Omental fat pad (tissue), 4 donors: ENCODE results near the gene AOPEP. TPM values are rescaled to one million over a fixed set of nuclear protein-coding genes. Genes with fewer than 3 reads are reported as not detected.
A peak's percentile ranks its signal among the peaks of the same experiment; 100 is the strongest.

Experiments
- ATAC-seq: fragments of 150-250 bp; one replicate; pipeline ENCODE4 v1.9.1; 2016; ENCODE audit warnings: mild to moderate bottlenecking, moderate library complexity; ENCODE audit not compliant: low FRiP score
- DNase-seq: peaks from one replicate; pipeline ENCODE4 v3.0.0-alpha.2; 2019; ENCODE audit warnings: low spot score
- CTCF ChIP-seq, 3 donors: fragments of 450-650 bp; IDR thresholded peaks; one replicate each; pipeline ENCODE4 v1.5.1; 2016 to 2017; ENCODE audit warnings: antibody characterized with exemption in 3 of 3, mild to moderate bottlenecking in 3 of 3, moderate library complexity in 2 of 3
- total RNA-seq, 4 donors: library from RNA; depleted of rRNA; stranded (reverse); fragments of >200 nt; gene quantifications; one replicate each; pipeline ENCODE4 v1.1.0, GENCODE V29; 2016

AOPEP gene
- total RNA-seq, 4 donors from 2014 or later, result 45.9 to 102 (median 55.1) TPM

GRCh38 chr9:95027914-95028852 lies 301.7 kb downstream of the AOPEP start:
- ATAC-seq (peak; percentile 18), DNase-seq (no peak)
- TF ChIP-seq CTCF (IDR thresholded peaks at IDR 0.05), result no peak

DNA sequence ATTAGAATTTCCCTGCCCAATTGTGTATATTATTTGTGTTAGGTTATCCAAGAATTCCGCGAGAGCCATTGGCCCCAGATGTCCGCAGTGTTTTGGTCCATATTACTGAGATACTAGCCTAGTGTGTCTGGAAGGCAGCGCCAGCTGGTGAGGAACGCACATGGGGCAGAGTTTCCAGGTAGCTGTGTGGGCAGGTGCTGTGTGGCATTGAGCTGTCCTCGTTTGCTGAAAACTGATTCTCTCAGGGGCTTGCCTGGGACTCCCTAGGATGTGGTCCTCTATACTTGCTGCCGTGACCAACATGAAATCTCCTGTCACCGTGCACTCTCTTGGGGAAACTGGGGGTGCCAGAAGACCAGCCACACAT lies 302.3 kb downstream of the AOPEP start:
- no peak for DNase-seq
- ATAC-seq, result no peak
- no peak for TF ChIP-seq CTCF (IDR thresholded peaks at IDR 0.05)

- no peak for DNase-seq
- no peak for ATAC-seq
- TF ChIP-seq CTCF (IDR thresholded peaks at IDR 0.05), result no peak
Observed at GRCh38 chr9:95029288-95029687, 302.8 kb downstream of the AOPEP start.

DNA sequence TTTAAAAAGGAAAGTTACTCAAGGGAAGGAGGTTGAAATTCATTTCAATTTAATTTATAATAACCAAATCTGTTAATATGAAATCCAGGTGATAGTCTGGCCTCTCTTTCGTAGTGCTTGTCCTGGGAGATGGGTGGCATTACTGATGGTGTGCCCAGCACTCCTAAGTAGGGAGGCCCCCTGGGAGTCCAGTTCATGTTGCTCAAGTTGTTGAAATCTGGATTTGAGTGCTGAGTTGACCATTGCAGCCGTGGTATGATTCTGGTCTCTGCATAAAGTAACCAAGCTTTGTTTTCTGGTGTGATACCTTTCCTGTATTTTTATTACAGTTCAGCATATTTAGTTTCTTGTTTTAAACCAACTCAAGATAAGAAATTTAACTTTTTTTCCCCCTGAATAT lies 303.2 kb downstream of the AOPEP start:
- no peak for TF ChIP-seq CTCF (IDR thresholded peaks at IDR 0.05)
- ATAC-seq, result no peak
- no peak for DNase-seq

DNA sequence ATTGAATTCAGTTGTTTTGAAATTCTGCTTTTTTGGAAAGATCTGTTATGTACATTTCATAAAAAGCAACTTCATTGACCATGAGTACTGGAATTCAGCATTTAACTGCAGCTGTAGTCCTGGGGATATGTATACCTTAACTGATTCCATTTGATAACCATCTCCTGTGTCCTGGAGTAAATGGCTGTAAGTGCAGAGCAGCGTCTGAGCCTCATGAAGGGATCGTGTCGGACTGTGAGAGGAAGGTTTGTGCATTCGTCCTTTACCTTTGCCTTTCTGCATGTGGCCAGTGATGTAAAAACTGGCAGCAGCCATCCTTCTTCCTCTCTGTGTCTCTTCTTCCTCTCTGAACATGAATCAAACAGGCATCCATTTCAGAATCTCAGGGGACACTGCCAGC lies 303.8 kb downstream of the AOPEP start:
- ATAC-seq (no peak), DNase-seq (no peak)
- TF ChIP-seq CTCF (IDR thresholded peaks at IDR 0.05), result no peak

GRCh38 chr9:95030920-95031642 lies 304.6 kb downstream of the AOPEP start:
- no peak for TF ChIP-seq CTCF (IDR thresholded peaks at IDR 0.05)
- no peak for DNase-seq
- no peak for ATAC-seq
